NCI-H82 treated with DMSO at 0.1 percent for 48 hours (cell line): ENCODE data around the gene ZNF521.

Experiments
- DNase-seq: peaks from one replicate; lab custom pipeline; 2025; ENCODE audit not compliant: unreplicated experiment; lab: John Stamatoyannopoulos, UW

The ZNF521 gene

DNA sequence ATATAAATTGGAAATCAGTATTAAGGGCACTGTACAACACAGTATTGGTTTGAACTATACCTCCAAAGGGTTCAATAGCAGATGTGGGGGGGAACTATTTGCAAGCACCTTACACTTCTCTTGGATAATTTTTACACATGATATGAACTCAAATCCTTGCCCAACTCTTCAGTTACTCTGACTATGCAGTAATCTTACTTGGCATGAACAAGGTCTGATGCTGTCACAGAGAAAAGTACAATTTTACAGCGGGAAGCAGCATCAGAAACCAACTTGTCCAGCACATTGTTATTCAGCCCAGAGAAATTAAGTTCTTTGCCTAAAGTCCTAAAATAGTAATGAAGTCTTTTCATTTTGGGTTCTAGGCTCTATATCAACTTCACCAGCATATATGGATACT, 98.2 kb downstream of the ZNF521 start:
- no peak for DNase-seq

GRCh38 chr18:25253136-25253535, 98.8 kb downstream of the ZNF521 start:
- no peak for DNase-seq

DNA sequence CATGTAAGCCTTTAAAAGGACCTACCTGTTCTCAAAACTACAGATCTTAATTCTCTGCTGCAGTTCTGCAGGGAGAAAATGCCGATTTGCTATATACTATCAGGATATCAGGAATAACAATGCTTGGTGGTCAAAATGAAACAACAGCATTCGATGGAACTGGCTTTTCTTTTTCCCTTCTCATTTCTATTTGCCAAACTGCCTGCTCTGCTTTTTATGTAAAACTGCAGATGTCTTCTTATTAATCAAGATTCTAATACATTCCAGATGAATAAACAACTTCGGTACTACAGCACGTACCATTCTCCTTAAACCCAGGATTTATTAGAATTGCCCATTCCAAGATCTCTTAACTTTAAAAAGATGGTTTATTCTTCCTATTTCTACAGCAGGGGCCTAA, 100.9 kb downstream of the ZNF521 start:
- DNase-seq: no peak

- no peak for DNase-seq
These were observed 101.5 kb downstream of the ZNF521 start for GRCh38 chr18:25250474-25250851.

DNA sequence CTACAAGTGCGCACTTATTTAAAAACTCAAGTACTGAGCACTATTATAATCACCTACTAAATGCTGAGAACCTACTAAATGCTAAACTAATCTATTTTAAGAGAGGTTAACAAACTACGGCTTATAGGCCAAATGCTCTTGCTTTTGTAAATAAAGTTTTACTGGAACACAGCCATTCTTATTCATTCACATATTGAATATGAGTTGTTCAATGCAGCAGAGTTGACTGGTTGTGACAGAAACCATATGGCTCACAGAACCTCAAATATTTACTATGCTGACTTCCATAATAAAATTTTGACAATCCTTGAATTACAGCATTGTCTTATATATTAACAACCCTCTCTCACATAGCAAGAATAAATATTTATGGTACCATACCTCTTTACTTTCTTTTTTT, 103.2 kb downstream of the ZNF521 start:
- DNase-seq: no peak

- no peak for DNase-seq
These were observed 104.2 kb downstream of the ZNF521 start for GRCh38 chr18:25247725-25248124.

DNA sequence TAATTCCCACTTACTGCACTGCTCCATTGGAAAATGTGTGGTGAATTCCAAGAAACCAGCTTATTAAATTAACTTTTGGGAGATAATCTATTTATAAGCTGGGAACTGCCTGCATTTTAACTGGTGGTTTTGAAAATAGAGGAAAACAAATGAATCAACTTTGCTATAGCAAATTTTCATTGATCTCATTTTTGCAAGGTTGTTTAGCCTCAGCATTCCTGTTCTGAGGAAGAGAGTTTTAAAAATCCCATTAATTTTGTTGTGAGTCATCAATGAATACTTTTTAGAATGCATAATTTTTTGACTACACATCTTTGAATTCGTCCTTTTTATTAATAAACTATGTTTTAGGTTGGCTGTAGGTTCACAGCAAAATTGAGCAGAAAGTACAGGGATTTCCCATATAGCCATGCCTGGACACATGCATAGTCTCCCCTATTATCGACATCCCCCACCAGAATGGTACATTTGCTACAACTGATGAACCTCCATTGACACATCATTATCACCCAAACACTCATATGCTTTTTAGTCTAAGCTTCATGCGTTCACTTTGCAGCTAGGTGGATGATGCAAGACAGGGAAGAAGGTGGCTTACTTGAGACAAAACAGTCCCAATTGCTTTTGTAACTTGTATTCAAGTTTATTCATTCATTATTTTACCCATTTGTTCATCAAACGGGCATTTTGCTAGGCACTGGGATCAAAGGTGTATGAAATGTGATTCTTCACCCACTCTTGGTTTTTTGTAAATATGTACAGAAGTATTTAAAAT, 106.9 kb downstream of the ZNF521 start:
- DNase-seq: no peak

- no peak for DNase-seq
These were observed 107.8 kb downstream of the ZNF521 start for GRCh38 chr18:25244170-25244569.

GRCh38 chr18:25243754-25244153, 108.2 kb downstream of the ZNF521 start:
- no peak for DNase-seq

DNA sequence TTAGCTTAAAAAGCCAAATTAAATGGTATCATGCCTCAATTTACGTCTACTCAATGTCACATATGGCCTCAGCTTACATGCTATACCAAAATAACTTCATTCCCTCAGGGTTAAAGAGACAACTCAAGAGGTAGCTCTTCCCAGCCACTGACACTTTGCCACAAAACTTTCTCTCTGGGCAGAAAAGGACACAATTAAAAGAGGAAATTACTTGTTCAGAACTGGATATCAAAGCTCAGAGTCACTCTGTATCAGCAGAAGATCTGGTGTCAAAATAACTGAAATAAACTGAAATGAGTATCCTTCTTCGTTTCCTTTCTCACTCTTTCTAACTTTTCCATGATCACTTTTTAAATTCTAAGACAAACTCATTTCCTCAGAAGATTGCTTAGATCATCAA, 108.7 kb downstream of the ZNF521 start:
- DNase-seq: no peak

GRCh38 chr18:25240420-25240770, 111.6 kb downstream of the ZNF521 start:
- no peak for DNase-seq

DNA sequence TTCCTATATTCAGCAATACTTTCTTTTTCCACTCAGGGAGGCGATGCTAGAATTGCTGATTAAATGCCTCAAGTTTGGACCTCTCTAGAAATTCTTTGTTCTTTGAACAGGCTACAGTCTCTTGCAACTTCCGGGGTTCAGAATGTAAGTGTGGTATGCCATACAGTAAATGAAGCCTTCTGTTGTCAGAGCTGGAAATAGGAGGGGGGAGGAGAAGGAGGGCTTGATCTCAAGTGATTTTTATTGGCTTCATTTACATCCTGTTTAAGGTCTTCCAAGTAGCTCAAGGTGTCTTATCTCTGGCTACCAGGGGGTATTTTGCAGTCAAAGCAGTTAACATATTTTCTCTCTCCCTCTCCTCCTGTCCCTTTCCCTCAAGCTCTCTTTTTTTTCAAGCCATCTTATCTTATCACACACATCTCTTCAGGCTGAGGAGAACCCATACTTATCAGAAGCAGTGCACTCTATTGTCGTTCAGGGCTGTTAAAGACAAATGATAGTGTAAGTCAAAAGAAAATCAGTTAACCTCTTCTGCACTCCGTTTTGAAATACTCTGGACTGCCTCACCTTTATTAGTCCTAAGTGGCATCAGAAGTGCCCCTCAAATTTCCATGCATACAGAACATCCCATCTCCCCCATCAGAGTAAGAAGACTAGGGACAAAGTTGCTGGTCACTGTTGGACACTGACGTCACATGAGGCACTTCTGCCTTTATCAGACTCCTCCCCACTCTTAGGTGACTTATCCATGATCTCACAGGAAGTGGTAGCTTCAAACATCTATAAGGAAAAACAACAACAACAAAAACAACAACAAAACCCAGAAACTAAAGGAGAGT, 112.2 kb downstream of the ZNF521 start:
- no peak for DNase-seq

DNA sequence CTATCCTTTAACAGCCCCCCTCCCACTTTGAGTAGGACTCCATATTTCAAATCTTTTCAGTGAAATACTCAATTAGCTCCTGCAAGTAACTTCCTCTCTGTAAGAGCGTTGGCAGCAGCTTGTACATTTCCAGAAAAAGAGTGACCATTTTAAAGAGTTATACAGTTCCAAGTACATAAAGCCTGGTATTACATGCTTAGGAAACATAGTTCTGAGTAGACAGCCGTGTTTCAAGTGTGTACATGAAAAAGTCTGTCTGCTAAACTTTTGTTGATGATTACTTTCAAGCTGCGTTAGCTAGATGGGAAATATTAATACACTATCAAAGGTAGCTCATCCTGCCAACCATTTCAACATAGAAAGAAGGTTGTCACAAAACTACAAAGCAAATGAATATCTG, 112.8 kb downstream of the ZNF521 start:
- DNase-seq: no peak

DNA sequence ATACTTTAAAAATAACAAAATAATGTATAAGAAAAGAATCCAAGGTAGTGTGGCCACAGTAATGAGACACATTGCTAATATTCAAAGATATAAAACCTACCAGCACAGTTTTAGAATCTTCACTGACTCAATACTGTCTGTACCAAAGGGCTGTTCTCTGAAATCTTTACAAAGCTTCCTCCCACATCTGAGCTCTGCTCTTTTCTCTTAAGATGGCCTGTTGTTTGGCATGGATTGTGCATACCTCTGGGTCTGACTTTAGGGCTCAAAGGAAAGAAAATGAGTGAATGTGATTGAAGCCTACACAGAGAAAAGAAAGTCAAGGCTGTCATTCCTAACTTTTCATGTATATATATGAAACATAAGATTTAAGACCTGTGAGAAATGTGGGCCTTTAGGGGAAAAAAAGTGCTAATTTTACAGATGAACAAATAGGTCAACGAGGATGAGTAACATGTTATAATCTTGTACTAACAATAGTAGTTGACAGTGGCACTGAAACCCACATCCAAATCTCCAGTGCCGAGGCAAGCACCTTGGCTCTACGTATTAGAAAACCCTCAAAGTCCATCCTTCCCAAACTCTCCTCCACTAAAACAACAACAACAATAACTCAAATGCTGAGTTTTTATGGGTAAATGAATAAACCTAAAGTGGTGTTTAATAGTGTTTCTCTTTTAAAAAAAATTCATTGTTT, 114.2 kb downstream of the ZNF521 start:
- no peak for DNase-seq

DNA sequence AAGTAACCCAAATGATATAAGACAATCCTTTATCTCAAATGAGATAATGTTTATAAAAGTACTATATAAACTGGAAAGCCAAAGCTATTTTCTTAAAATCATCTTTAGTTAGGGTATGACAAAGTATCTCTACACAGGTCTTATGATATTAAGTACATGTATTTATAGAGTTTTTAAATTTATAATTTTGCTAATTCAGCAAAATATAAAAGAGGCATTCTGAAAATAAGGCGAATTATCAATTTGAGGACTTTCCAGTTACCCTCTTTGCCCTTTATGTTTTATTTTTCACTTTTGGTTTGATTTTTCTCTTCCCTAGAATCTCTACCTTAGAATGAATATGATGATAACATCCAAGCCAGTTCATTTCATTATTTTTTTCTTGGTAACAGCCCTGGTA, 115.2 kb downstream of the ZNF521 start:
- DNase-seq: no peak

DNA sequence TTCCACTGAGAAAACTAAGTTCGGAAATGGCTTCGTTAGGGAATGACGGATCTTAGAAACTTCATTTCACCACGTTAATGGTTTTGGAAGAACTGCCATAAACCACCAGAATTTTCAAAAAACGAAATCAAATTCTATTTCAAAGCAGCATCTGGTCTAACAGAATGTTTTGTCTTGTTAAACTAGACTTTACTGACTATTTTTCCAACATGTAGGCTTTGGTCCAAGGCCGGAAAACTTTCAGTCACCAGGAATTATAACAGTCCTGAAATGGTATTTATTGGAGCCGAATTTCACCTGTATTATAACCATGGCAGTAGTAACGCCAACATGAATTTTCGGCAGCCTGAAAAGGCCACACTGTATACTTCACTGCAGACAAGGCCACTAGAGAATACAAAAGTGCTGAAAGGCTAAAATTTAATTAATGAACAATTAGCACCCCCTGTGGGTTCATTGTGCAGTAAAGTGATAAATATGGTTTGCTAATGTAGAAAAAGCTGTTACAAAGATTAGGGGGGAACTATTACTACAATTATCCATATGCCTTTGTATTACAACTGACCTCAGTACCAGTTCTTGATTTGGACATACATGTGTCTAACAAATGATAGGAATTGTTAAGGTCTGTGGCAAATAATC, 116.4 kb downstream of the ZNF521 start:
- no peak for DNase-seq

DNA sequence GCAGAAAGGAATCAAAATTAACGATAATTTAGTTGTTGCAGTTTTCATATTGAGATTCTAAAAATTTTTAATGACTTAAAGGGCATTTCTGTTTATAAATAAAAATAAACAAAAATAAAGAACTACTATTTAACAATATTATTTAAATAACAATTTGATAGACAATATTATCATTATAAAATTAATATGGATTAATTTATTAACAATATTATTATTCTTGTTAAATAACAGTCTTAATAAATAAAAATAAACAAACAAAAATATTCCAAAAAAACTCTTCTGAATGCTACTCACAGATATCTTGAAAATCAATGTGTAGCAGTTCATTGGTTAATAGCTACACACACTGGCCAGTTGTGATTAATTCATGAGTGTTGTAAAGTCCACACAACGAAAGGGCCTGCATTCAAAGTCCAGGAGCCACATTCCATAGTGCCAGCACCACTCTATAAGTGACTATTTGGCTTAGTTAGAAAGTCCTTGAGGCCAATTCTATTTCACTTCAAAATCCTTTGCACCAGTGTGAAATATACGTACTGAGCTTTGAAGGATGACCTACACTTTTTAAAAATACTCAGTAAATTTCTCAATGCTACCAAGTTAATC, 117.1 kb downstream of the ZNF521 start:
- no peak for DNase-seq

- no peak for DNase-seq
These were observed 117.7 kb downstream of the ZNF521 start for GRCh38 chr18:25234322-25234639.

- DNase-seq: no peak
These were observed 118.2 kb downstream of the ZNF521 start for GRCh38 chr18:25233528-25234321.

GRCh38 chr18:25231327-25231691, 120.7 kb downstream of the ZNF521 start:
- no peak for DNase-seq
